Measurements from ENCODE around the gene ATP5F1D. TPM values are rescaled to one million over a fixed set of nuclear protein-coding genes. Genes with fewer than 3 reads are reported as not detected.
"Not testable (repeated sequence)": the region's sequence is repeated elsewhere in the genome, so short reads cannot be mapped to it uniquely, and the experiment has no call there.

The ATP5F1D gene
- total RNA-seq, 2 donors from 2014 or later, result 40.4 to 45.1 TPM

GRCh38 chr19:1206864-1207450 lies 34.6 kb upstream of the ATP5F1D start:
- no peaks in the 10 kb centered on the region for H3K36me3 ChIP-seq
- H3K27me3 ChIP-seq (replicated peaks; ENCODE audit: insufficient read depth), result no peaks in the 10 kb centered on the region
- H3K4me1 ChIP-seq (ENCODE audit: control insufficient read depth in 1 of 2, low read depth in 2 of 2), result peaks cover 24 to 37% of the 10 kb centered on the region in 2 donors
- no peaks in the 10 kb centered on the region for H3K9me3 ChIP-seq
- TF ChIP-seq CTCF (IDR thresholded peaks at IDR 0.05), result no peak
- DNase-seq (ENCODE audit: low spot score) (no peak), ATAC-seq (ENCODE audit: insufficient number of reproducible peaks, low FRiP score, low read depth) (peak; percentile 2)
- H3K27ac ChIP-seq, result peak overlapping the region; percentile 85 to 90
- H3K4me3 ChIP-seq, result peak overlapping the region; percentile 86

DNA sequence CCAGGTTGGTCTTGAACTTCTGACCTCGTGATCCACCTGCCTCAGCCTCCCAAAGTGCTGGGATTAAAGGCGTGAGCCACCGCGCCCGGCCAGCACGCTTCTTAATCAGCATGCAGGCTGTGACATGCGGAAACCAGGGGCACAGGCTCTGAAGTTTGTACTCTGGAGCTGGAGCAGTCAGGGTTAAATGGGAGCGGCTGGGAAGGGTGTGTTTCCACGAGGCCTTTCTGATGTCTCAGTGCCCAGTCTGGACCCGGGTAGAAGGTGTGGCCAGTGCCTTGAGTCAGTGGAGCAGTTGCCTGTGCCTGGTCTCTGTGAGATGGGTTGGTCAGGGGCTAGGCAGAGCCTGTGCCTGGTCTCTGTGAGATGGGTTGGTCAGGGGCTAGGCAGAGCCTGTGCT lies 32.7 kb upstream of the ATP5F1D start:
- not testable (repeated sequence) for DNase-seq (ENCODE audit: low spot score); H3K36me3 ChIP-seq; H3K9me3 ChIP-seq; ATAC-seq (ENCODE audit: insufficient number of reproducible peaks, low FRiP score, low read depth); H3K27me3 ChIP-seq (replicated peaks; ENCODE audit: insufficient read depth)
- peaks cover 31 to 45% of the 10 kb centered on the region in 2 donors for H3K4me1 ChIP-seq (ENCODE audit: control insufficient read depth in 1 of 2, low read depth in 2 of 2)
- H3K4me3 ChIP-seq, result peak overlapping the region; percentile 28
- H3K27ac ChIP-seq, result peak overlapping the region in 1 of 2 donors; percentile 15

- no peaks in the 10 kb centered on the region for H3K9me3 ChIP-seq
- no peak for DNase-seq (ENCODE audit: low spot score)
- peaks cover 41 to 55% of the 10 kb centered on the region in 2 donors for H3K4me1 ChIP-seq (ENCODE audit: control insufficient read depth in 1 of 2, low read depth in 2 of 2)
- ATAC-seq (ENCODE audit: insufficient number of reproducible peaks, low FRiP score, low read depth), result no peak
- H3K4me3 ChIP-seq, result no peak overlapping the region
- H3K27ac ChIP-seq, result peak overlapping the region in 1 of 2 donors; percentile 9
- TF ChIP-seq CTCF (IDR thresholded peaks at IDR 0.05), result no peak
- no peaks in the 10 kb centered on the region for H3K27me3 ChIP-seq (replicated peaks; ENCODE audit: insufficient read depth)
- H3K36me3 ChIP-seq, result no peaks in the 10 kb centered on the region
Measured at GRCh38 chr19:1210227-1210538, 31.4 kb upstream of the ATP5F1D start.

GRCh38 chr19:1211494-1212234 lies 29.9 kb upstream of the ATP5F1D start:
- peaks cover 55 to 68% of the 10 kb centered on the region in 2 donors for H3K4me1 ChIP-seq (ENCODE audit: control insufficient read depth in 1 of 2, low read depth in 2 of 2)
- H3K27me3 ChIP-seq (replicated peaks; ENCODE audit: insufficient read depth), result no peaks in the 10 kb centered on the region
- peak overlapping the region in 1 of 2 donors; percentile 37 for H3K27ac ChIP-seq
- H3K4me3 ChIP-seq, result no peak overlapping the region
- DNase-seq (ENCODE audit: low spot score) (no peak), ATAC-seq (ENCODE audit: insufficient number of reproducible peaks, low FRiP score, low read depth) (no peak)
- no peak for TF ChIP-seq CTCF (IDR thresholded peaks at IDR 0.05)
- H3K9me3 ChIP-seq, result no peaks in the 10 kb centered on the region
- no peaks in the 10 kb centered on the region for H3K36me3 ChIP-seq

DNA sequence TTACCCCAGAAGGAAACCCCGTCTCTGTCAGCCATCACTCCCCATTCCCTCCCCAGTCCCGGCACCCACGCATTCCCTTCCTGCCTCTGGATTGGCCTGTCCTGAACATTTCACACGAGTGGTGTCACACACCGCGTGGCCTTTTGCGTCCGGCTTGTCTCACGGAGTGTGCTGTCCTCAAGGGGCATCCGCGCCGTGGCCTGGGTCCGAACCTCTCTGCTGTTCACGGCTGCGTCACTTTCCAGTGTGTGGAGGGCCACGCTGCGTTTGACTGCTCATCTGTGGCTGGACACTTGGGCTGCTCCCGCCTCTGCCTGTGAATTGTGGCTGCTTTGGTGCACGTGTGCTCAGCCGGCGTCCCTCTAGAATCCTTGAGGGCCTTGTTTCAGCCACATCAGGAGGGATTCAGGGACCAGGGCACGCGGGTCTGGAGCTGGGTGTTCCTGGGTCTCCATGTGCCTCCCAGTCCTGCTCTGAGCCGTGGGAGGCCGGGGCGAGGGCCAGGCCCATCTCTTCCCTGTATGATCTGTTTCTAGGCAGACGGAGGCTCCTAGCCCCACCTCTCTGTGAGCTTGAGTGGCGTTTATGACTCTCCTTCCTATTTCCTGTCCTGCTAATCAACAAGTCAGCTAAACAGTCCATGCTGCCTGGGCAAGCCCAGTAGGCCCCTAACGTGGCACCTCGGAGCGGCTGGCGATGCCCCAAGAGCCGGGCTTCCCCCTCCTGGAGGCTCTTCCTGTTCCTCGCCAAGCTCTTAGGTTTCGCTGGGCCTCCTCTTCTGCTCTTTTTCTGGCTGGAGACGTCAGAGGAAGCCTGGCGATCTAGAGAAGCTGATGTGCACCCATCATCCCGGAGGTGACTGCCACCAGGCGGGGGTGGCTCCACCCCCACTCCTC lies 27.9 kb upstream of the ATP5F1D start:
- no peak for DNase-seq (ENCODE audit: low spot score)
- Histone ChIP-seq H3K4me3 (peak overlapping the region; percentile 56), H3K4me1 (ENCODE audit: control insufficient read depth in 1 of 2, low read depth in 2 of 2) (peaks cover 59 to 72% of the 10 kb centered on the region in 2 donors)

More for the DNA sequence above, 27.9 kb upstream of the ATP5F1D start:
- no peaks in the 10 kb centered on the region for H3K36me3 ChIP-seq
- no peak for TF ChIP-seq CTCF (IDR thresholded peaks at IDR 0.05)
- ATAC-seq (ENCODE audit: insufficient number of reproducible peaks, low FRiP score, low read depth), result peak; percentile 17
- no peaks in the 10 kb centered on the region for H3K9me3 ChIP-seq
- H3K27ac ChIP-seq, result peak overlapping the region; percentile 96 to 97
- no peaks in the 10 kb centered on the region for H3K27me3 ChIP-seq (replicated peaks; ENCODE audit: insufficient read depth)
